GM18498 (cell line): ENCODE measurements around the gene ITIH4.
"Not testable (repeated sequence)": the region's sequence is repeated elsewhere in the genome, so short reads cannot be mapped to it uniquely, and the experiment has no call there.

ENCODE experiments used
- ATAC-seq: cut with Tn5 transposase; IDR thresholded peaks from one replicate; pipeline ENCODE4 v1.9.1; 2021; ENCODE audit warnings: mild to moderate bottlenecking, moderate library complexity; ENCODE audit not compliant: unreplicated experiment

The ITIH4 gene

DNA sequence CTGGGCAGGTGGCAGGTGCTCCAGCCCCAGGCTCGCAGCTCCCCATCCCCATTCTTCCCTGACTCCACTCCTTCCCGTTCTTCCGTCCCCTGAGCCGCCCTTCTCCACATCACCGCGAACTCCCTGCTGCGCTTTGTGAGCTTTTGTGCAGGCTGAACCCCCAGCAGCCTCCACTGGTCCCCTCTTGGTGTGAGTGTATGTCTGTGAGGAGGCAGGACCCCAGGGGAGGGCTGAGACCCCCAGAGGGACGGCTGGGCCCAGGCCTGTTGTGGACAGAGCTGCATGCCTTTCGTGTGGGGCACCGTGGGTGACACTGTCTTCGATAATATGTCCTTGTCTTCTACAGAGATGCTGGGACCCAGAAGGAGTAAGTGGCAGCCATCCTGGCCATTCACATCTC is 43.2 kb downstream of the ITIH4 start:
- ATAC-seq: no peak

DNA sequence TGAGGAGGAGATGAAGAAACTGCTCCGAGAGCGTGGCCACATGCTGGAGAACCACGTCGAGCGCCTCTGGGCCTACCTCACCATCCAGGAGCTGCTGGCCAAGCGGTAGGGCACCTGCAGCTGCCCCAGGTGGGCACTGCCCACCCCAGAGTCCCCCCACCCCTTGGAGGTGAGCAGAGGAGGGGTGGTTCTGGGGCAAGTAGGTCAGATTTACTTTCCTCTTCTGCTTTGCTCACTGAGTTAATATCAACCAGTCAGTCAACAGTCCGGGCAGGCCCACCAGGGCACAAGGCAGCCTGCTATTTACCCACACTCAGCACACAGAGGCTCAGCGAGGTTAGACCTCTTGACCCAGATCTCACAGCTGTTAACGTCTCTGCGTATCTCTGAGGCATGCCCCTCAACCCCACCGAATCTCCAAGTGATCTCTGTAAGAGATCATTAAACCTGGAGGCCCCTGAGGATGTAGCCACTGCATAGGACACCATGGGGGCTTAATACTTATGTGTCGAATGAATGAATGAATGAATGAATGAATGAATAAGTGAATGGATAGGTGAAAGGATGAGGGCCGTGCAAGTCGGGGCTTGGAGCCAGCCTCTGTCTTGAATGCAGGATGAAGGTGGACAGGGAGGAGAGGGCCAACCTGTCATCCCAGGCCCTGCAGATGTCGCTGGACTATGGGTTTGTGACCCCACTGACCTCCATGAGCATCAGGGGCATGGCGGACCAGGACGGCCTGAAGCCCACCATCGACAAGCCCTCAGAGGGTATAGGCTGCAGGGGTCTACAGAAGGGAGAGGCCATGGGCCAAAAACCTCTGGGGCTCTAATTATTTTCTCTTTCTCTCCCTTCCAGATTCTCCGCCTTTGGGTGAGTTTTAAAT is 43.9 kb downstream of the ITIH4 start:
- no peak for ATAC-seq

DNA sequence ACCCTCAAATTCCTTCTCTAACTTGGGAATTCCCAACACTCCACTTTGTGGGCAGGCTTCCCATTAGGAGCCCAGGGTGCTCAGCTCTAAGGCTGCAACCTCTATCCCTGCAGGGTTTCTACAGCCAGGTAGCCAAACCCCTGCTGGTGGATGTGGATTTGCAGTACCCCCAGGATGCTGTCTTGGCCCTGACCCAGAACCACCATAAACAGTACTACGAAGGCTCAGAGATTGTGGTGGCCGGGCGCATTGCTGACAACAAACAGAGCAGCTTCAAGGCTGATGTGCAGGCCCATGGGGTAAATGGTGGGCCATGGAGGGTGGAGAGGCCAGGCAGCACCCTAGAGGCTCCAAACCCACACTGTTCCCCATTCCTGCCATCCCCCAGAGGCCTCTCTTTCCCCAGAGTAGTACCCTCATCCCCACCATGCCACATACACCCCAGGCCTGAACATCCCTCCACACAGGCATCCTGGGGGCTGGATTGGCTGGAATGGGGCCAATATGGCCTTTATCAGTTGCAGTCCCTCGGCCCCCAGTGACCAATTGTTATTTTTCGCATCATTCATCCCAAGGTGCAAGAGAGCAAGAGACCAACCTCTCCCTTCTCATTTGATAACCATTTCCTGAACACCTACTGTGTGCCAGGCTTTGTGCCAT is 45.4 kb downstream of the ITIH4 start:
- no peak for ATAC-seq

DNA sequence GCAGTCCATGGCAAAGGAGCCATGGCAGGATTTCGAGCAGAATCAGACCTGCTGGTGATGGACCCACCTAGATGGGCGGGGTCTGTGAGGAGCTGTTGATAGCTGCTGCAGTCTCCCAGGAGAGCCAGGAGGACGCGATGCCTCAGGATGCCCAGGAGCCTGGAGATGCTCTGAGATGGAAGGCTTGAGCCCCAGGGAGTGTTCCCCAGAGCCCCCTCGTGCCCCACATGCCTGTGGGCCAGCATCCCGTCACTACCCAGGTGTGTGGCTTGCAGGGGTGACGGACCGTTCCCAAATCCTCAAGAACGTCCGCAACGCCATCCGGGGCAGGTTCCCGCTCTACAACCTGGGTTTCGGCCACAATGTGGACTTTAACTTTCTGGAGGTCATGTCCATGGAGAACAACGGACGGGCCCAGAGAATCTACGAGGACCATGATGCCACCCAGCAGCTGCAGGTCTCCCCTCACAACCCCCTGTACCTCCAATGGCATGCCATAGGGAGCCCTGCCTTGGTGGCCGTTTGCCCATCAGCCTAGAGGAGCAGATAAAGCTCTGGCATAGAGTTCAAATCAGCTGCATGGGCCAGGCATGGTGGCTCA is 46.4 kb downstream of the ITIH4 start:
- ATAC-seq: no peak

DNA sequence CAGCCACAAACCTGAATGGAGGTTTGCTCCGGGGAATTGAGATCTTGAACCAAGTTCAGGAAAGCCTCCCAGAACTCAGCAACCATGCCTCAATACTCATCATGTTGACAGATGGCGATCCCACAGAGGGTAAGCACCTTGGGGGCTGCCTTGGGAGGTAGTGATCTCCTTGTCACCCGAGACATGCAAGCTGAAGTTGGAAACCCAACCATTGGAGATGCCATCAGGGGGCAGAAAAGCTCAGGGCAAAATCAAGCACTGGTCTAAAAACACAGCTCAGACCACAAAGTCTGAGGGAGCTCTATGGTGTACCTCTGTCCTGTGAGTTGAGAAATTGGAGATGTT is 47.3 kb downstream of the ITIH4 start:
- no peak for ATAC-seq

- ATAC-seq: no peak
Observed at GRCh38 chr3:52782412-52783210, 47.9 kb downstream of the ITIH4 start.

- ATAC-seq: no peak
Observed at GRCh38 chr3:52781741-52782140, 48.7 kb downstream of the ITIH4 start.

DNA sequence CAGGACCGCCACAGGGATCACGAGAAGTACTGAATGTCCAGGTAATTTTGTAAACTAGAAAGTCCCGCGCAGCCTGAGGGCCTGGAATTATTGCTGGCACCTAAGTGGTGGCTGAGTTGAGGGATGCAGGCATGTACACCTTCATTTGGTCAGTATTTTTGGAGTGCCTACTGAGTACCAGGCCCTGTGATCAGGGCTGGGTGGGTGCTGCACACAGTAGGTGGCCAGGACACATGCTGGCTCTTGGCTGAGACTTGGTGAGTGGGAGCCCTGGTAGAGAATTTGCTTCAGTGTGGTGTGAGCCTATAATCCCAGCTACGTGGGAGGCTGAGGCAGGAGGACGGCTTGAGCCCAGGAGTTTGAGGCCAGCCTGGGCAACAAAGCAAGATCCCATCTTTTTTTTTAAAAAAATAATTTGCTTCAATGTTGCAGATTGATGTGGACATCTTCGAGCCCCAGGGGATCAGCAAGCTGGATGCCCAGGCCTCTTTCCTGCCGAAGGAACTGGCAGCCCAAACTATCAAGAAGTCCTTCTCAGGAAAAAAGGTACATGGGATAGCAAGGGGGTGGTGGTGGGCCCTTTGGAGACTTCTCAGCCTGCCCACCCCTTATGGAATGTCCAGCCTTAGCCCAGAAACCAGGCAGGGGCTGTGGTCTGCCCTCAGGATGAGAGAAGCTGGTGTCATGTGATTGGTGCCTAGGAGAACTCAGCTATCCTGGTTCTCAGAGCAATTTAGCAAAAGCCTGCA is 50.5 kb downstream of the ITIH4 start:
- ATAC-seq: no peak

DNA sequence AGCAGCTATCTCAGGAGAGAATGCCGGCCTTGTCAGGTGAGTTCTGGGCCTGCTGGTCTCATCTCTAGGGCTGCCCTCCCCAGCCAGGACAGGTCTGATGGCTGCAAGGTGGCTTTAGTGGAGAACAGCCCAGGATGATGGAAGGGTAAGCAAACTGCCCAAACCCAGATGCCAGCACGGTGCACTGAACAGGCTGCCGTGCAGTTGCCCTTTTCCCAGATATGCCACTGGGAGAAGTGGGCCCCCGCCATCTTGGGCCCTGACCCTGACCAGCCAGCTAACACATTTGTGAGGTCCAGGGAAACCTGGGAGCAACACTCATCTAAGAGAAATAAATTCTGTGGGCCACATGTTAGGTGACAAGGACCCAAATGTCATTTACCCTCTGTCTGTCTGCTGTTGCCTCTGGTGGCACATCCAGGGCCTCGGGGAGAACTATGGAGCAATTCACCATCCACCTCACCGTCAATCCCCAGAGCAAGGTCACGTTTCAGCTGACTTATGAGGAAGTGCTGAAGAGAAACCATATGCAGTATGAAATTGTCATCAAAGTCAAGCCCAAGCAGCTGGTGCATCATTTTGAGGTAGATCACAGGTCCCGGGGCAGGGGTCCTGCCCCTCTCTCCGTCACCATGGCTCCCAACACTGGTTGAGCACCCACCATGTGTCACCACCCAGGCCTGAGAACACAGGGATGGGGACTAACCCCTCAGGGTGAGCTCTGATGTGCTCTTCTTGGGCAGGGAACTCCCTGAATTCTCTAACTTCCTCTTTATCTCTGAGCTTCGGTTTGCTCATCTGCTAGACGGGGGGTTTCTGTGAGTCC is 51.2 kb downstream of the ITIH4 start:
- ATAC-seq: no peak

- no peak for ATAC-seq
Observed at GRCh38 chr3:52777959-52778805, 52.3 kb downstream of the ITIH4 start.

GRCh38 chr3:52777127-52777958 is 53.1 kb downstream of the ITIH4 start, which contains the start of gene ITIH1:
Gene ITIH1, plus strand, starts transcription at chr3:52777599. Its CDS starts 17 bp downstream, at chr3:52777616.
- no peak for ATAC-seq

- ATAC-seq: not testable (repeated sequence)
Observed at GRCh38 chr3:52776486-52776885, 54.0 kb downstream of the ITIH4 start.

- no peak for ATAC-seq
Observed at GRCh38 chr3:52775877-52776276, 54.6 kb downstream of the ITIH4 start.

DNA sequence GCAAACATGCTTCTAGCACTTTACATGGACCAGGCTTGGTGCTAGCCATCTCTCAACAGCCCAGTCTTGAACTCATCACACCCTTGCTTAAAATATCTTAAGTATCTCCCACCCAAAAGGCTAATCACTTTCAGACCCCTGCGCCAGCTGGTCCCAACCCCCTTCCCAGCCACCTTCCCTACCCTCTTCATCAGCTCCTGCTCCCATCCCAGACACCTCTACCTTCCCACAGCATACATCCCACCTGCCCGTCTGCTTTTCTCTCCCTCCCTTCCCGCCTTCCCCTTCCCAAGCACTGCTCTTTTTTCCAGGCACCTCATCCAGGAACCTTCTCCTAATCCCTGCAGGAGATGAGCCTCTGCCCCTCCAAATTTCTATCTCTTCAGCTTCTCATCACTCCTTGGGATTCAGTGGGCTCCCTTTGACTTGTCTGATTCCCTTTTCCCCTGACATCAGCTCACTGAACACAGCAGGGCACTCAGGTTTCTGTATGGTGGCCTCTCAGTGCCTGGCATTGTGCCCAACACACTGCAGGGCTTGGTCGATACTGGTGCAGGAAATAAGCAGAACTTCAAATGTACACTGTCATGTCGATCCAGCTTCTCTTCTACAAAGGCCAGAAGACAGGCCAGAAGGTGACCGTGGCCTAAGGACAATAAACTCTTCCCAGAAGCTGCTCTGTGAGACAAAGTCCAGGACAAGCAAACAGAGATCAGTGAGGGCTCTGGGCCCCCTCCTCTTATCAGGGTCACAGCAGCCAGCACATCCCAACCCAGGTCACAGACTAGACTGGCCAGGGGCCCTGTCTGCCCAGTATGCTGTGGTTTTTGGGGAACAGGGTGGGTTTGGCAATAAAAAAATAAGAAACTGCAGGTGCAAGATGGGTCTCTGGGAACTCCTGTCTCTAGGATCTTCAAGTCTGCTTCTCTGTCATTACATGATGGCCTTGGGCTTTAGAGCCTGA is 55.3 kb downstream of the ITIH4 start:
- ATAC-seq: no peak

DNA sequence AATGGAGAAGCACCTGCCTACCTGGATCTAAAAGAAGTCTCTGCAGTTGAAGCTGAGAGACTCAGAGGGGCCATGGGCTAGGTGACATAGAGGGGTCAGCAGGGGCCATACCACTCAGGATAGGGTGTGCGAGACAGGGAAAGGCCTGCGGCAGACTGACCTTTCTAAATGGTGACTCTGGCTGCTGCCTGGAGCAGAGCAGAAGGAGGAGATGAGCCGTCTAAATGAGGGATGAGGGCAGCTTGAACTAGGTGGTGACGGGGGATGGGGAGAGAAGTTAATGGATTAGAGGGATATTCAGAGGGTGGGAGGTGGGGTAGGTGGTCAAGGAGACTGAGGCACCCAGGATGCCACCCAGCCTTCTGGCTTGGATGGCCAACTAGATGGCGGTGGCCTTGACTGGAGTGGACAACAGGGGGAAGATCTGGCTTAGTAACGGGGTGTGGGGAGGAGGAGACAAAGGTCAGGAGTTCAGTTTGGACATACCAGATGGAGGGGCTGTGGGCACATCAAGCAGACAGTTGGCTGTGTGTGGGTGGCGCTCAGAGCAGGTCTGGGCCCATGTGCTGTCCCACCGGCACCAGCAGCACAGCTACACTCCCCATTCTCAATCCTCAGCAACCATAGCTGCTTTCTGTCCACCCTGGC is 56.3 kb downstream of the ITIH4 start:
- ATAC-seq: no peak
